Parathyroid adenoma (tissue), 2 donors: ENCODE results near the gene SENP1.

Experiments used
- H2AFZ ChIP-seq: fragments of 300-600 bp; sonication (generic); one replicate; pipeline ENCODE4 v1.7.0; 2017; ENCODE audit warnings: antibody characterized with exemption, mild to moderate bottlenecking
- H3K27ac ChIP-seq: fragments of 300-600 bp; sonication (generic); one replicate; pipeline ENCODE4 v1.7.0; 2017
- H3K27me3 ChIP-seq: fragments of 300-600 bp; sonication (generic); one replicate; pipeline ENCODE4 v1.7.0; 2017; ENCODE audit warnings: low read length; ENCODE audit not compliant: control insufficient read depth, insufficient read depth
- H3K36me3 ChIP-seq: fragments of 300-600 bp; sonication (generic); one replicate; pipeline ENCODE4 v1.7.0; 2017; ENCODE audit warnings: low read length; ENCODE audit not compliant: control insufficient read depth, insufficient read depth
- H3K4me1 ChIP-seq: fragments of 300-600 bp; sonication (generic); one replicate; pipeline ENCODE4 v1.7.0; 2017; ENCODE audit warnings: control low read depth
- H3K4me2 ChIP-seq: fragments of 300-600 bp; sonication (generic); one replicate; pipeline ENCODE4 v1.7.0; 2017; ENCODE audit warnings: low read length
- H3K4me3 ChIP-seq: fragments of 300-600 bp; sonication (generic); one replicate; pipeline ENCODE4 v1.7.0; 2017; ENCODE audit warnings: low read depth, low read length
- H3K79me2 ChIP-seq: fragments of 300-600 bp; sonication (generic); one replicate; pipeline ENCODE4 v1.7.0; 2017; ENCODE audit warnings: control low read depth
- H3K9ac ChIP-seq: fragments of 300-600 bp; sonication (generic); one replicate; pipeline ENCODE4 v1.7.0; 2017; ENCODE audit warnings: mild to moderate bottlenecking
- H3K9me3 ChIP-seq: fragments of 300-600 bp; sonication (generic); one replicate; pipeline ENCODE4 v1.7.0; 2017; ENCODE audit warnings: low read length; ENCODE audit not compliant: control insufficient read depth
- CTCF ChIP-seq: fragments of 300-600 bp; sonication (generic); IDR thresholded peaks from one replicate; pipeline ENCODE4 v1.7.0; 2017; ENCODE audit warnings: antibody characterized with exemption, mild to moderate bottlenecking
- donor health status: primary hyperparathyroidism.

The SENP1 gene

GRCh38 chr12:48060474-48060873 lies 45.4 kb downstream of the SENP1 start:
- no peaks in the 10 kb centered on the region for H3K4me1 ChIP-seq
- H3K4me3 ChIP-seq: no peak overlapping the region
- TF ChIP-seq CTCF: no peak
- H3K27ac ChIP-seq: no peak overlapping the region
- no peaks in the 10 kb centered on the region for H3K27me3 ChIP-seq
- no peak overlapping the region for H2AFZ ChIP-seq
- no peaks in the 10 kb centered on the region for H3K79me2 ChIP-seq
- H3K36me3 ChIP-seq: no peaks in the 10 kb centered on the region
- H3K9ac ChIP-seq: no peak overlapping the region
- H3K9me3 ChIP-seq: no peaks in the 10 kb centered on the region
- no peak overlapping the region for H3K4me2 ChIP-seq

GRCh38 chr12:48058771-48059170 lies 47.1 kb downstream of the SENP1 start:
- Histone ChIP-seq H3K4me1 (no peaks in the 10 kb centered on the region), H3K36me3 (no peaks in the 10 kb centered on the region), H3K27ac (no peak overlapping the region), H3K4me3 (no peak overlapping the region), H3K79me2 (no peaks in the 10 kb centered on the region), H3K9me3 (no peaks in the 10 kb centered on the region), H2AFZ (no peak overlapping the region), H3K9ac (no peak overlapping the region), H3K27me3 (no peaks in the 10 kb centered on the region), H3K4me2 (no peak overlapping the region)
- no peak for TF ChIP-seq CTCF

- no peak overlapping the region for H2AFZ ChIP-seq
- no peak overlapping the region for H3K4me2 ChIP-seq
- no peaks in the 10 kb centered on the region for H3K27me3 ChIP-seq
- H3K9me3 ChIP-seq: no peaks in the 10 kb centered on the region
- H3K4me1 ChIP-seq: no peaks in the 10 kb centered on the region
- H3K79me2 ChIP-seq: no peaks in the 10 kb centered on the region
- H3K4me3 ChIP-seq: no peak overlapping the region
- H3K27ac ChIP-seq: no peak overlapping the region
- H3K9ac ChIP-seq: no peak overlapping the region
- no peaks in the 10 kb centered on the region for H3K36me3 ChIP-seq
- no peak for TF ChIP-seq CTCF
These were observed 50.7 kb downstream of the SENP1 start for GRCh38 chr12:48054955-48055821.

GRCh38 chr12:48053883-48054282 lies 52.0 kb downstream of the SENP1 start:
- H3K4me3 ChIP-seq: no peak overlapping the region
- no peak overlapping the region for H2AFZ ChIP-seq
- H3K9ac ChIP-seq: no peak overlapping the region
- H3K4me1 ChIP-seq: no peaks in the 10 kb centered on the region
- H3K27me3 ChIP-seq: no peaks in the 10 kb centered on the region
- H3K4me2 ChIP-seq: no peak overlapping the region
- no peak overlapping the region for H3K27ac ChIP-seq
- no peaks in the 10 kb centered on the region for H3K9me3 ChIP-seq
- H3K79me2 ChIP-seq: no peaks in the 10 kb centered on the region
- no peaks in the 10 kb centered on the region for H3K36me3 ChIP-seq
- no peak for TF ChIP-seq CTCF

- Histone ChIP-seq H3K4me3 (no peak overlapping the region), H3K27ac (no peak overlapping the region)
These were observed 52.8 kb downstream of the SENP1 start for GRCh38 chr12:48053122-48053521.

More at GRCh38 chr12:48053122-48053521, 52.8 kb downstream of the SENP1 start:
- no peak for TF ChIP-seq CTCF
- Histone ChIP-seq H3K79me2 (no peaks in the 10 kb centered on the region), H3K27me3 (no peaks in the 10 kb centered on the region), H3K4me1 (no peaks in the 10 kb centered on the region), H3K4me2 (no peak overlapping the region), H3K36me3 (no peaks in the 10 kb centered on the region), H2AFZ (no peak overlapping the region), H3K9ac (no peak overlapping the region), H3K9me3 (no peaks in the 10 kb centered on the region)
